HL-60 (cell line): Measurements from ENCODE around the gene ADIRF.

ENCODE experiments used
- DNase-seq, 2 experiments: peaks; one replicate each; pipeline ENCODE4 v3.0.0-alpha.2; 2010 to 2020; ENCODE audit warnings: low read depth in 1 of 2, low spot score in 1 of 2
- H3K27ac ChIP-seq: fragments of 250-450 bp; sonication (Bioruptor Pico); replicated peaks from 2 replicates; pipeline ENCODE4 v1.5.1; 2020; ENCODE audit warnings: mild to moderate bottlenecking, moderate library complexity
- H3K27me3 ChIP-seq: fragments of 250-450 bp; sonication (Bioruptor Pico); 2 replicates; pipeline ENCODE4 v1.5.1; 2021; ENCODE audit warnings: mild to moderate bottlenecking, moderate library complexity; ENCODE audit not compliant: insufficient read depth, poor library complexity, severe bottlenecking
- H3K4me3 ChIP-seq: replicated peaks from 2 replicates; pipeline ENCODE4 v1.5.1; 2011; ENCODE audit warnings: mild to moderate bottlenecking, control low read depth, low read length; ENCODE audit not compliant: insufficient read depth
- CTCF ChIP-seq: IDR thresholded peaks from one replicate; pipeline ENCODE4 v1.5.1; 2011; ENCODE audit warnings: low read length, control low read depth, inconsistent platforms; ENCODE audit not compliant: insufficient read depth
- GABPA ChIP-seq: IDR thresholded peaks from 2 replicates; pipeline ENCODE4 v1.6.1; 2012; ENCODE audit warnings: low read depth
- POLR2AphosphoS5 ChIP-seq: IDR thresholded peaks from 2 replicates; pipeline ENCODE4 v1.6.1; 2012; ENCODE audit warnings: low read depth
- REST ChIP-seq: IDR thresholded peaks from 2 replicates; pipeline ENCODE4 v1.6.1; 2012; ENCODE audit warnings: low read depth; ENCODE audit not compliant: insufficient replicate concordance
- SPI1 ChIP-seq: IDR thresholded peaks from 2 replicates; pipeline ENCODE4 v1.6.1; 2012; ENCODE audit warnings: low read depth, mild to moderate bottlenecking, borderline replicate concordance

Gene ADIRF

GRCh38 chr10:86954681-86955500, 13.4 kb upstream of the ADIRF start:
- no peaks in the 10 kb centered on the region for H3K27me3 ChIP-seq
- TF ChIP-seq CTCF = no peak
- TF ChIP-seq REST = no peak
- TF ChIP-seq GABPA = no peak
- TF ChIP-seq POLR2AphosphoS5 = no peak
- no peak for TF ChIP-seq SPI1
- H3K4me3 ChIP-seq = no peak overlapping the region
- H3K27ac ChIP-seq = no peak overlapping the region
- no peak for DNase-seq

GRCh38 chr10:86955501-86956194, 12.6 kb upstream of the ADIRF start:
- no peak overlapping the region for H3K4me3 ChIP-seq
- H3K27me3 ChIP-seq = no peaks in the 10 kb centered on the region
- no peak for DNase-seq
- TF ChIP-seq CTCF = no peak
- TF ChIP-seq SPI1 = no peak
- no peak for TF ChIP-seq GABPA
- TF ChIP-seq REST = no peak
- TF ChIP-seq POLR2AphosphoS5 = no peak
- no peak overlapping the region for H3K27ac ChIP-seq

- no peak overlapping the region for H3K27ac ChIP-seq
- TF ChIP-seq SPI1 (no peak), REST (no peak), CTCF (no peak), POLR2AphosphoS5 (no peak), GABPA (no peak)
- no peak overlapping the region for H3K4me3 ChIP-seq
- DNase-seq = no peak
- H3K27me3 ChIP-seq = no peaks in the 10 kb centered on the region
Measured at GRCh38 chr10:86956195-86956847, 12.0 kb upstream of the ADIRF start.
